ENCODE measurements around the gene HOXA4.

Gene HOXA4

GRCh38 chr7:27123007-27123476 lies 7.5 kb downstream of the HOXA4 start:
- peak overlapping the region; percentile 98 for H3K4me3 Mint-ChIP-seq

DNA sequence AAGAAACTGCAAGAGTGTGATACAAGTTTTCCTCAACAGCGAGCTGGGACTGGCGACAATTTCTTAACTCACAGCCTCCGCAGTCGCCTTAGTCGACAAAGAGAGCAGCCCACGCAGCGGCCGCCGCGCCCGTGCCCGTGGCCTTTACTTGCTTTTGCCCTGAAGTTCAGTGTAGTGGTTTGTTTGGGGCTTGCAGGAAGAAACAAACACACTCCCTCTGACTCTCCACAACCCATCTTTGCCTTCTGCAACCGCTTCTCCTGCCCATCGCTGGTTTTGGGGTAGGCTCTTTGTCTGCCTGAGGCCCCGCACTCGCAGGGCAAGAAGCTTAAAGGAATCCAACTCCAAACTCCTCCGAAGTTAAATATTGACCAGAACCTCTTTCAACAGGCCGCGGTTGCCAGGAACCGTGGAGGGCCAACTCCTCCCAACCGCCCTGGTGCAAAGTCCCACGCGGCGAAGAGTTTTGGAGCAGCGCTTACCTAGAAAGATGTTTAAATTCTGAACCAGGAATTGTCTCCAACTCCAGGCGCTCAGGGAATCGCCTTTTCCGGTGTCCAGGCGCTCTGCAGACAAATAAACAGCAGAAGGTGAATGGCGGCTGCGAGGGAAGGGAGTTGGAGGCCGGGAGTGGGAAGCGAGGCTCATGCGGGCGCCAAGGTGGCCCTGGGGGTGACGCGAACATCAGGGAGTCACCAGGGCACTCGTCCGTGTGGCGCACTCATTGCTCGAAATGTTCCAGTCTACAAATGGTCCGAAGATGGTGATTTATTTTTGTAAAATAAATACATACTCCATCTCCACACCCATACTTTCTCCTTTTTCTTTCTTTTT lies 8.3 kb downstream of the HOXA4 start:
- H3K36me3 Mint-ChIP-seq (ENCODE audit: low read depth) = peaks cover 58% of the 10 kb centered on the region
- H3K4me3 Mint-ChIP-seq = peak overlapping the region; percentile 98
- H3K27ac Mint-ChIP-seq = peak overlapping the region; percentile 100
- TF ChIP-seq CTCF (IDR thresholded peaks at IDR 0.05) = no peak
- H3K27me3 Mint-ChIP-seq (ENCODE audit: low read depth, poor library complexity) = no peaks in the 10 kb centered on the region
- DNase-seq = peak; percentile 48
- no peaks in the 10 kb centered on the region for H3K9me3 Mint-ChIP-seq
- peaks cover 95% of the 10 kb centered on the region for H3K4me1 Mint-ChIP-seq

More at GRCh38 chr7:27123007-27123476, 7.5 kb downstream of the HOXA4 start:
- DNase-seq = no peak
- H3K27me3 Mint-ChIP-seq (ENCODE audit: low read depth, poor library complexity) = no peaks in the 10 kb centered on the region
- H3K4me1 Mint-ChIP-seq = peaks cover 100% of the 10 kb centered on the region
- peaks cover 58% of the 10 kb centered on the region for H3K36me3 Mint-ChIP-seq (ENCODE audit: low read depth)
- TF ChIP-seq CTCF (IDR thresholded peaks at IDR 0.05) = no peak
- H3K9me3 Mint-ChIP-seq = no peaks in the 10 kb centered on the region
- H3K27ac Mint-ChIP-seq = peak overlapping the region; percentile 100

- peaks cover 58% of the 10 kb centered on the region for H3K36me3 Mint-ChIP-seq (ENCODE audit: low read depth)
- peak; percentile 33 for DNase-seq
- no peaks in the 10 kb centered on the region for H3K9me3 Mint-ChIP-seq
- peak overlapping the region; percentile 100 for H3K27ac Mint-ChIP-seq
- peak overlapping the region; percentile 98 for H3K4me3 Mint-ChIP-seq
- no peaks in the 10 kb centered on the region for H3K27me3 Mint-ChIP-seq (ENCODE audit: low read depth, poor library complexity)
- no peak for TF ChIP-seq CTCF (IDR thresholded peaks at IDR 0.05)
- peaks cover 89% of the 10 kb centered on the region for H3K4me1 Mint-ChIP-seq
Observed at GRCh38 chr7:27121684-27122076, 8.9 kb downstream of the HOXA4 start.

GRCh38 chr7:27119412-27119911 lies 11.1 kb downstream of the HOXA4 start:
- Mint-ChIP-seq H3K4me1 (peaks cover 69% of the 10 kb centered on the region), H3K36me3 (ENCODE audit: low read depth) (peaks cover 72% of the 10 kb centered on the region), H3K4me3 (peak overlapping the region; percentile 98), H3K9me3 (no peaks in the 10 kb centered on the region), H3K27ac (peak overlapping the region; percentile 100), H3K27me3 (ENCODE audit: low read depth, poor library complexity) (peaks cover under 1% of the 10 kb centered on the region)
- DNase-seq = no peak
- no peak for TF ChIP-seq CTCF (IDR thresholded peaks at IDR 0.05)

DNA sequence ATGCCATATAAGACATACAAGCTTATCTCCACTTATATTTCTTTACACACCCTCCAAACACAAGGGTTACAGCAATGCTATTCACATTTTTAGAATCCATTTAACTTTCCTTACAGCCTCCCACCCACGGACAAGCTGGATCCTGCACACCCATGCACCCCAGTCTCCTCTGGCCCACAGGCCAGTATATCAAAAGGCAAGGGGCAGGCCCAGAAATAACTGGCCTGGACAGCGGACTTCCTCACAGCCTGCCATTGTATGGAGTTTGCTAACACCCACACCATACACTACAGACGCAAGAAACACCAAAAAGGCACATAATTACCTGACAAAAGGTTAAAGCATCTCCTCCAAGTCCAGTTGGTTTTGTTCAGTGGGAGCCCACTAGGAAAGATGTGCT lies 12.0 kb downstream of the HOXA4 start:
- no peak for TF ChIP-seq CTCF (IDR thresholded peaks at IDR 0.05)
- Mint-ChIP-seq H3K36me3 (ENCODE audit: low read depth) (peaks cover 63% of the 10 kb centered on the region), H3K27ac (peak overlapping the region; percentile 100)

More for the DNA sequence above, 12.0 kb downstream of the HOXA4 start:
- peak overlapping the region; percentile 98 for H3K4me3 Mint-ChIP-seq
- peaks cover 62% of the 10 kb centered on the region for H3K4me1 Mint-ChIP-seq
- H3K9me3 Mint-ChIP-seq = no peaks in the 10 kb centered on the region
- peaks cover 4% of the 10 kb centered on the region for H3K27me3 Mint-ChIP-seq (ENCODE audit: low read depth, poor library complexity)
- DNase-seq = no peak
